GM23338 (cell line): ENCODE results near the gene ZBTB7A.

Experiments
- CTCF ChIP-seq, 2 experiments: fragments of 200-600 bp in 1 of 2; sonication (generic) in 1 of 2; conservative IDR thresholded peaks; 2 replicates each; pipeline versions ENCODE4 v1.5.1 to v1.6.1; 2016 to 2017; ENCODE audit warnings: antibody characterized with exemption in 2 of 2, low read depth in 2 of 2, mild to moderate bottlenecking in 2 of 2, moderate library complexity in 1 of 2
- EZH2 ChIP-seq: fragments of 200-600 bp; sonication (generic); IDR thresholded peaks from one replicate; pipeline ENCODE4 v1.8.0; 2017; ENCODE audit warnings: antibody characterized with exemption, mild to moderate bottlenecking, low read depth; ENCODE audit not compliant: unreplicated experiment
- EZH2phosphoT487 ChIP-seq: fragments of 200-600 bp; sonication (generic); IDR thresholded peaks from one replicate; pipeline ENCODE4 v1.8.1; 2018; ENCODE audit warnings: antibody characterized with exemption; ENCODE audit not compliant: unreplicated experiment
- REST ChIP-seq: IDR thresholded peaks from one replicate; pipeline ENCODE4 v1.6.1; 2018; ENCODE audit warnings: antibody characterized with exemption; ENCODE audit not compliant: unreplicated experiment
- STAT1 ChIP-seq: IDR thresholded peaks from one replicate; pipeline ENCODE4 v1.6.1; 2016; ENCODE audit warnings: antibody characterized with exemption; ENCODE audit not compliant: unreplicated experiment

- TF ChIP-seq STAT1 (no peak), EZH2phosphoT487 (no peak), EZH2 (no peak), CTCF (conservative IDR thresholded peaks at IDR 0.05; ENCODE audit: low read depth in 2 of 2) (no peak), REST (no peak)
These were observed 14.9 kb upstream of the ZBTB7A start for GRCh38 chr19:4081441-4082129.
